Thyroid gland (tissue), 4 donors: ENCODE measurements around the gene CUTA.

Experiments
- CTCF ChIP-seq, 6 experiments: fragments of 200-600 bp in 3 of 6; fragments of 450-650 bp in 3 of 6; sonication (generic) in 3 of 6; IDR thresholded peaks; one replicate each; pipeline ENCODE4 v1.5.1; 2016 to 2019; ENCODE audit warnings: antibody characterized with exemption in 6 of 6, mild to moderate bottlenecking in 2 of 6, inconsistent platforms in 1 of 6, moderate library complexity in 1 of 6
- POLR2A ChIP-seq, 2 donors: fragments of 450-650 bp; IDR thresholded peaks; one replicate each; pipeline ENCODE4 v1.6.1; 2017; ENCODE audit warnings: antibody characterized with exemption in 2 of 2, mild to moderate bottlenecking in 2 of 2, moderate library complexity in 1 of 2

GRCh38 chr6:33451606-33452005 is 33.7 kb upstream of the CUTA start:
- TF ChIP-seq CTCF (IDR thresholded peaks at IDR 0.05), result no peak
- TF ChIP-seq POLR2A (IDR thresholded peaks at IDR 0.05), result no peak
